ENCODE measurements around the gene C7orf33.
"Not testable (repeated sequence)": the region's sequence is repeated elsewhere in the genome, so short reads cannot be mapped to it uniquely, and the experiment has no call there.

The C7orf33 gene

GRCh38 chr7:148581624-148582023 is 8.9 kb upstream of the C7orf33 start:
- DNase-seq, result no peak

- no peak for DNase-seq
Observed at GRCh38 chr7:148584154-148584827, 6.3 kb upstream of the C7orf33 start.

GRCh38 chr7:148585399-148585798 is 5.2 kb upstream of the C7orf33 start:
- no peak for DNase-seq

DNA sequence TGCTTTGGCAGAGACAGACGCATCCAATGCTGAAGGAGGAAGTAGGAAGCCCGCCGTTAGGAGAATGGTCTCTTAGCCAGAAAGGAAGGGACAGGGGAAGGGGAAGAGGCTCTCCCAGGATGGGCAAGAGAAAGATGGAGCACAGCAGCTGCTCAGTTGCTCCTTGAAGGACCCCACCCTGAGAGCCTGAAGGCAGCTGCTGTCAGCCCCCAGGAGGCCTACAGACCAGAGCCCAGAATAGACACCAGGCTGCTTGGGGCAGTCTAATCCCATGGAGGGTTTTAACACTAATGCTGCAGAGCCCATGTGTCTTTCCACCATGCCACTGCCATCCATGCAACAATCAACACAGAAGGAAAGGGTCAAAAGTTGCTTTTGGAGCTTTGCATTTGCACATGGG is 3.5 kb upstream of the C7orf33 start:
- no peak for DNase-seq

DNA sequence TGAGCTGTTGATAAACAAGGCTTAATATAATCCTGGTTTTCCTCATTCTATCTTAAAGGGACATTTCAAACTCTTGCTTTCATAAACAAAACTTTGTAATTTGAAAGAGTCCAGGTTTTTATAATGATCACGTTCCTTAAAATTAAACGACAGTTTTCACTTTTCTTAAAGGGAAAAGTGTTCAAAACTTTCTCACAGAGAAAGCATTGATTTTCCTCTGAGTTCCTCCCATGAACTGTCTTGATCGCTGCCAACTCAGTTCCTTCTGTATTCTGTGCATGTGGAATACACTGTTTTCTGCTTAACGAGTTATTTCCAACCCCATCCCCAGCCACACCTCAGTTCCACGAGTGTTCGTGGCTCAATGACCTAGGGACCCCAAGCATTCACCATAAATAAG is 2.4 kb upstream of the C7orf33 start:
- DNase-seq, result no peak

- DNase-seq, result no peak
Observed at GRCh38 chr7:148588670-148589131, 1.9 kb upstream of the C7orf33 start.

DNA sequence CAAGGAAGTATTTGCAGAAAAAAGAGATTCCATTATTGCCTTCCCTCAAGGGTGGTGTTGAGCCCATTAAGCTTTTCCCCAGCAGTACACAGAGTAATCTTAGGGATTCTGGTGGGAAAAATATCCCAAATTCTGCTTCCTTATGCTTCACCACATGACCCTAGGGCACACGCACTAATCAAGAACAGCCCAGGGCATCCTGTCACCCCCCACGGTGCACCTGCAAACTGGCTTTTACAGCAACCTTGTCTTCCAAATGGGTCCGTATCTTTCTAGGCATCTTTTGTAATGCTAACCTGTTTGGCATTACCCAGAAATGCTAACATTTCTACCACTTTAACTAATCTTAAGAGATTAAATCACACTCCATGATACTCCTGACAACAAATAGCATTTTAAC is 926 bp upstream of the C7orf33 start:
- no peak for DNase-seq

- not testable (repeated sequence) for DNase-seq
Observed at GRCh38 chr7:148596354-148596753, 5.8 kb downstream of the C7orf33 start.

DNA sequence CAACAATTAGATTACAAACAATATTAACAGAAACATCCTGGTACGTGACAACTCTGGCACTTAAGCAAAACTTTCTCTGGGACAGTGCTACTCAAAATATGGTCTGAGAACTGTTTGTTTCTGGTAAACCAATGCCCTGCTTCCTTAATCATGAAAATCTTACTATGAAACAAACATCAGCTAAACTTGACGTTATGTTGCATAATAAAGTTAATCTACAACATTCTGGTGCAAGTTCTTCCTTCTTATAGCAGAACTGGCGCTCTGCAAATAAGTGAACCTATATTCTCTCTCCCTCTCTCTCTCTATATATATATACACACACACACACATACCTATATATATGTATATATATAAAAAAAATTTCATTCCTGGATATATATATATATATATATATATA is 7.8 kb downstream of the C7orf33 start:
- no peak for DNase-seq

- DNase-seq, result no peak
Observed at GRCh38 chr7:148605350-148605749, 14.8 kb downstream of the C7orf33 start.

DNA sequence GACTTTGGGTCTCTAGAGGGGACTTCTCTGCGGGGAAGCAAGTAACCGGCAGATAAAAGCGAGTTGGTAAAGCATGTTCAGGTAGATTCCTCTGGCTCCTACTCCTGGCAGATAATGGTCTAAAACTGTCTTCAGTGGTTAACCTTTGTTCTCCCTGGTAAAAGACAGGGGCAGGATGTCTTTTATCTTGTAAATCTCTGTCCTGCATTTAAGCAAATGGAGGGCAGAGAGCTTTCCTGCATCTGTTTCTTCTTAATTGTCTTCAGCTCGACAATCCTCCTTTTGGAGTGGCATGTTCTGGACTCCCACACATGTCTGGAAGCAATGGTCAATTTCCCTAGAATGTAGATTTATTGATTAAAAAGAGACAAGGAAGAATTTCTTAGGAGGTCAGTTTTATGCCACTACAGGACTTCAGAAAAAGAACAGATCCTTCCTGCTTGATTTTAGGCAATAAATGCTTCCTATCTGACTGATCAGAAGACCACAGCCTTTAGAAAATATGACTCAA is 16.6 kb downstream of the C7orf33 start:
- DNase-seq, result no peak

- DNase-seq, result no peak
Observed at GRCh38 chr7:148609045-148609725, 18.6 kb downstream of the C7orf33 start.

DNA sequence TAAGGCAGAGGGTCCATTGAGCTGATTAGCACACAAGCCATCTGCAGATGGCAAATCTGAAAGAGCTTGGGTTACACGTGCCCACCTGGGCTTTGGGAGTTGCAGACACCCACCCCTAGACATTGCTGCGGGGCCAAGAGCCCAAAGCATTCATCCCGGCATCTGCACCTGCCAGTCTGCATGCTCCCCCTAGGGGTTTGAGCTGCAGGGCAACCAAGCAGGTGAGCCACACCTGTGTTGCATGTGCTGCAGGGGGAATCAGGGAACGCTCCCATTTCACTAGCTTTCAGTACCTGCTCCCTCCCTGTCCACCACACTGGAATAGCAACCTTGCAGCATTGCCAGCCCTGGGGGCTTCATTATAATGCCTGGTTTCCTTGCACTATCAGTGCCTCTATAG is 21.1 kb downstream of the C7orf33 start:
- DNase-seq, result no peak

GRCh38 chr7:148615085-148615730 is 24.6 kb downstream of the C7orf33 start:
- no peak for DNase-seq

GRCh38 chr7:148620749-148621359 is 30.3 kb downstream of the C7orf33 start:
- DNase-seq, result no peak

GRCh38 chr7:148621563-148621962 is 31.0 kb downstream of the C7orf33 start:
- DNase-seq, result no peak

DNA sequence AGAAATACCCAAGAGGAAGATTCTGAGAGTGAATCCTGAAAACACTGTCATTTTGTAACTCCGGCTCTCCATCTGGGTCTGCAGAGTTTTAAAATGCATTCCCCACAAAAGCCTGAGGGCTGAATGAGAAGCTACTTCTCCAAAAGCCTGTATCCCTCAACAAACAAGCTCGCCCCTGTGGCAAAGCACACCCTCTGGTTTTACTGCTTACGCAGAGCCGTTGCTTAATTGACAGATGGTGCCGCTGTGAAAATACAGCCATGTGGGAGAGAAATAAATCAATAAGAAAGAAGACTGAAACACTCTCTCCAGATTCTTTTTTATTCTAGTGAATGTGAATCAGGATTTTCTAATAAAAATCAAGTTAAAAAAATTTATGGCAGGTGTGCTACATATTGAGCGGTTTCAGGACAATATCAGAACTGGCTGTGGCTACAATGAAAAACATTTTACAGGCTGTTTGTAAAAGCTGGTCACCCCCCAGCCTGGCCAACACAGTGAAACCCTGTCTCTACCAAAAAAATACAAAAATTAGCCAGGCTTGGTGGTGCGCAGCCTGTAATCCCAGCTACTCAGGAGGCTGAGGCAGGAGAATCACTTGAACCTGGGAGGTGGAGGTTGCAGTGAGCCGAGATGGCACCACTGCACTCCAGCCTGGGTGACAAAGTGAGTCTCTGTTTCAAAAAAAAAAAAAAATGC is 32.5 kb downstream of the C7orf33 start:
- DNase-seq, result no peak

- no peak for DNase-seq
Observed at GRCh38 chr7:148623586-148624282, 33.2 kb downstream of the C7orf33 start.

GRCh38 chr7:148624735-148625134 is 34.2 kb downstream of the C7orf33 start:
- no peak for DNase-seq

- no peak for DNase-seq
Observed at GRCh38 chr7:148625342-148625741, 34.8 kb downstream of the C7orf33 start.

GRCh38 chr7:148626828-148627227 is 36.3 kb downstream of the C7orf33 start:
- no peak for DNase-seq

DNA sequence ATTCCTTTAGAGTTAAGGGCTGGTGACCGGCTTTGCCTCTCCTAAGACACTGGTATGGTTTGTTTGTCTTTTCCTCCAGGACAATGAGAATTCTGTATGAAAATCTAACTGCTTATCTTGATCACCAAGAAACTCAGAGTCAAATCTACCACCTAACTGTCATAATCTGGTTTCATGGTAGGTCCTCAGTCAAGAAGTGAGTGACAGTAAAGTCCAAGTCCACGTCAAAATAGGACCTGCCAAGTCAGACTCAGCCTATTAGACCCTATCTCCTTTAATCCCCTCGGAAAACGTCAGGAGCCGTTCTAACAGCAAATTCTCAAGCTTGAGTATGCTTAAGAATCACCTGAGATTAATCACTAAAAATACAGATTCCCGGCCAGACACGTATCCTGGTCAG is 37.4 kb downstream of the C7orf33 start:
- no peak for DNase-seq
